ENCODE data around the gene ST7.
A peak's percentile ranks its signal among the peaks of the same experiment; 100 is the strongest.
"Not testable (repeated sequence)": the region's sequence is repeated elsewhere in the genome, so short reads cannot be mapped to it uniquely, and the experiment has no call there.

The ST7 gene

GRCh38 chr7:116953372-116953905 is at the start of gene ST7:
ST7 (plus strand) TSS chr7:116953501; CDS start chr7:116953541, 40 bp downstream.
- peak; percentile 55 for DNase-seq (ENCODE audit: low read depth)

GRCh38 chr7:116906391-116906790 is 46.9 kb upstream of the ST7 start:
- DNase-seq (ENCODE audit: low read depth), result no peak

DNA sequence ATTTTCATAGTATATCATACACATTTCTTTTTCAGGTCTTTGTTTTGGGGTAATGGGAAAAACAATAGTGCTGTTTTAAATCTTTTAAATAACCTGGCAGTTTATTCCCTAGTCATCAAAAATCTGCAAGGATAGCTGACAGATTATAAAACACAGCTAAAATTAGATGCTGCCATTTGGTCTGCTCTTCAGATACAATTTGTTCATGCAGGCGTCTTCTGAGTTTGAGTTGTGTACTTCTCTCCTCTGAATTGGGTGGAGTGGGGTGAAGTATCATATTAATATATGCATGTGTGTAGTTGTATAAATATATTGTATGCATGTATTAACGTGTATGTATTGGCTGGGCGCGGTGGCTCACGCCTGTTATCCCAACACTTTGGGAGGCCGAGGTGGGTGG is 42.9 kb upstream of the ST7 start:
- DNase-seq (ENCODE audit: low read depth), result no peak

DNA sequence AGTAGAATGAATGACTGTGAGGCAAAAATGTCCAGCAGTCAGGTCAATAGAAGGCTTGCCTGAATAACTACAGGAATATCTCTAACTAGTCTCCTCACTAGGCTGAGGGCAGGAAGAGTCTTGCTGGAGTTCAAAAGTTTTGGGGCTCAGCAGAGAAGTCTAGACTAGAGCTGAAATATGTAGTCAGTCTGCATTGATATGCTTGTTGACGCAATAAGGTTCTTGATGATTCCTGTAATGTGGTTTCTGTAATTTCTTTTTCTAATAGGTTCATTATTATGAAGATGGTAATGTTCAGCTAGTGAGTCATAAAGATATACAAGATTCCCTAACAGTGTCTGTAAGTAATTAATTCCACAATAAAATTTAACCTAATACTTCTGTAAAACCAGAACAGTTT is 41.5 kb upstream of the ST7 start:
- no peak for DNase-seq (ENCODE audit: low read depth)

DNA sequence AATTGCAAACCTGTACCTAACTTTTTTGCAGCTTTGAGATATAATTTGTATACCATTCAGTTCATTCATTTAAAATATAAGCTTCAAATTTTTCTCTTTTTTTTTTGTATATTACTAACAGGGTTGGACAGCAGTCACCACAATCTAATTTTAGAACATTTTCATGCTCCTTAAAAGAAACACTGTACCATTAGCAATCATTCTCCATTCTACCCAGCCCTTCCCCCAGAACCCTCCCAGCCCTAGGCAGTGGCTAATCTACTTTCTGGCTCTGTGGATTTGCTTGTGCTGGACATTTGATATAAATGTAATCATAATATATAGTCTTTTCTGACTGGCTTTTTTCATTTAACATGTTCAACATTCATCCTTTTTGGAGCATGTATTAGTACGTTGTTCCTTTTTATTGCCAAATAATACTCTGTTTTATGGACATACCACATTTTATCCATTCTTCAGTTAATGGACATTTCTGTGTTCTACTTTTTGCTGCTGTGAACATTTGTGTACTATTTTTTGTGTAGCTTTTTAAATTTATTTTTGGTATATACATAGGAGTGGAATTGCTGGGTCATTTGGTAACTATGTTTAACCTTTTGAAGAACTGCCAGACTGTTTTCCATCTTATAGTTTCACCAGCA is 40.9 kb upstream of the ST7 start:
- DNase-seq (ENCODE audit: low read depth), result no peak

DNA sequence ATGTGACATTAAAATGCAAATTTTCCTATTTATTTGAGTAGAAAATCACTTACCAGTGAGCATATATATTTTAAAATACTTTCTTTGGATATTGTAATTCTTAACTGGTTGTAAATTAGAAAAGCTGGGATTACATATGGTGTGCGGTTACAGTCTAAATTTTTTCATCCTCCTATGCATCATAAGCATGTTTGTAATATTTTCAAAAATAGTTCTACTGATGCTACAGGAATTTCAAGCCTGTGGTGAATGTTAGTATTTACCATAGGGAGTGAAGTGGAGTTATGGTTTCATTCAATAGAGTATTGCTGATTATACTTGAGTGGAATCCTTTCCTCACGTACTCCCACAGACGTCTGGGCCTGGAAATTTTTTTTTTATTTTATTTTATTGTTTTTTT is 34.6 kb upstream of the ST7 start:
- no peak for DNase-seq (ENCODE audit: low read depth)

- no peak for DNase-seq (ENCODE audit: low read depth)
These were observed 32.9 kb upstream of the ST7 start for GRCh38 chr7:116920359-116920758.

- no peak for DNase-seq (ENCODE audit: low read depth)
These were observed 30.8 kb upstream of the ST7 start for GRCh38 chr7:116922545-116922944.

- no peak for DNase-seq (ENCODE audit: low read depth)
These were observed 28.6 kb upstream of the ST7 start for GRCh38 chr7:116924741-116925140.

DNA sequence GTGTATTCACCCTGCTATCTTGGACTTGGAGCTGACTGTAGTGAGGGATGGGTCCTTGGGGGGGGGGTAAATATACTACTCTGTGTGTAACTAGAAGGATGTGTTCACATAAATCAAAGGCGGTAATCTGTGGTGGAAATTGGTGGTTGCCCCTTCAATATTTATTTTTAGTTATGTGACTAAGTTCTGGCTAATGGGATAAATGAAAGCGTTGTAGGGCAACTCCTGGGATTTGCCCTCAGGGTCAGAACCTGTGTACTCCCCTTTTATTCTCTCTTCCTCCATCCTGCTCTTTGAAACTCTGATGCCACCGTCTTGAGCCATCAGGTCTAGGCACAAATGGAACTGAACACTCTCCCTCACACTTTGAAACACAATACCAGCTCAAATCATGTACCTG is 24.3 kb upstream of the ST7 start:
- no peak for DNase-seq (ENCODE audit: low read depth)

DNA sequence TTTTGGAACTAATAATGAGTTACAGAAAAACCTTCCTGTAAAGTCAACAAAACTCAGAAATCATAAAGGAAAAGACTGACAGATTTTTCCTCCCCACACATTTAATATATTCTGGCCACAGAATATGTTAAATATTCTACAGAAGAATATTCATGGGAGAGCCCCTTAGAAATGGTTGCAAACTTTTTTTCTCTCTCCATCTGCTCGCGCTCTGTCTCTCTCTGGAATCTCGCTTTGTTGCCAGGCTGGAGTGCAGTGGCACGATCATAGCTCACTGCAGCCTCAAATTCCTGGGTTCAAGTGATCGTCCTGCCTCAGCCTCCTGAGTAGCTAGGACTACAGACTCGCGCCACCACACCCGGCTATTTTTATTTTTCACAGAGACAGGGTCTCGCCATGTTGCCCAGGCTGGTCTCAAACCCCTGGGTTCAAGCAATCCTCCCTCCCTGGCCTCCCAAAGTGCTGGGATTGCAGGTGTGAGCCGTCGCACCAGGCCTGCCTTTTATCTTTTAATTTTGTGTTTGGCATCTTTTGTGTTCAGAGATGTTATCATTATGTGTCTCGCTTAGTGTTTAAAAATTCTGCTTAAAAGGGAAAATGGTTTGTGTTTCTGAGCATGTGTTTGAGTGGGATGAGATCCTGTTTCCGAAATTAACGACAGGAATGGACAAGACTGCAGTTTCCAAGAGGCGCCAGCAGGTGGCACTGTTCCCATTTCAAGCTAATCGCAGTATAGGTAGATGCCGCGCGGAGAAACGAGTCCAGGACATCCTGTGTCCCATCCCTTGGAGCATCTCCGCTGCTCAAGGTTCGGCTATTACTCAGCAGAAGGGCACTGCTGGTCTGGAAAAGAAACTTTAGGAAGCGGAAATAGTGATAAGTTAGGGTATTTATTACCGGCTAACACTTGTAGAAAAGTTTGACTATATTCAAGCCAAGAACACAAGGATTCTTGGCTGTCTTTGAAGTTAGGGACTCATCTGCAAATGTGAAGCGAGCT is 23.1 kb upstream of the ST7 start:
- peak; percentile 63 for DNase-seq (ENCODE audit: low read depth)

DNA sequence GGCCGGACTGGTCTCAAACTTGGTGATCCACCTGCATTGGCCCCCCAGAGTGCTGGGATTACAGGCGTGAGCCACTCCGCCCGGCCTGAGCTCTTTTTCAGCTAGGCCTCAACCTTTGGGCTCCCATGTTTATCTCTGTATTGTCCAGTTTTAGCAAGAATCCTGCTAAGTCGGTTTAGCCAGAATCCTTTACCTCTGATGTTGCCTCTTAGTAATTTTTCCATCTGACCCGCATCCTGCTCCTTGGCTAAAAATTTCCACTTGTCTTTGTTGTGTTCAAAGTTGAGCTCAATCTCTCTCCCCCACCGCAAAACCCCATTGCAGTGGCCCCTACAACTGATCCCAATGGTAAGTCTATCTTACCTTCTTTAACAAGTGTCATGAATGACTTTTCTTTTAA is 20.7 kb upstream of the ST7 start:
- DNase-seq (ENCODE audit: low read depth), result no peak

DNA sequence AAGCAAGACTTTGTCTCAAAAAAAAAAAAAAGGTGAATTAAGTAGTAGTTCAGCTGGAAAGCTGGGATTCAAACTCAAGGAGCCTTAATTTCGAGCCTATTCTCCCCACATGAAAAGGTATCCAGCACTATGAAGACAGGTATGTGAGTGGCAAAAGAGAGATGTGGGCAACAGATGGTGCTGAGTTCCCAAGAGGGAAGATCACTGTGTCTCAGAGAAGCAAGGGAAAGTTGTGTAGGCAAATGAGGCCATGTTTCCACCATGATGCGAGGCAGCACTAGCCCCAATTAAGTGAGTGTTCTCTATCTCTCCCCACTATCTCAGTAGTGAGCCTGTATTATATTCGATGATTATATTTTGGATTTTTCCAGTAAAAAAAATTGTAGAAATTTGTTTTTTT is 19.8 kb upstream of the ST7 start:
- no peak for DNase-seq (ENCODE audit: low read depth)

- no peak for DNase-seq (ENCODE audit: low read depth)
These were observed 18.7 kb upstream of the ST7 start for GRCh38 chr7:116934580-116934979.

DNA sequence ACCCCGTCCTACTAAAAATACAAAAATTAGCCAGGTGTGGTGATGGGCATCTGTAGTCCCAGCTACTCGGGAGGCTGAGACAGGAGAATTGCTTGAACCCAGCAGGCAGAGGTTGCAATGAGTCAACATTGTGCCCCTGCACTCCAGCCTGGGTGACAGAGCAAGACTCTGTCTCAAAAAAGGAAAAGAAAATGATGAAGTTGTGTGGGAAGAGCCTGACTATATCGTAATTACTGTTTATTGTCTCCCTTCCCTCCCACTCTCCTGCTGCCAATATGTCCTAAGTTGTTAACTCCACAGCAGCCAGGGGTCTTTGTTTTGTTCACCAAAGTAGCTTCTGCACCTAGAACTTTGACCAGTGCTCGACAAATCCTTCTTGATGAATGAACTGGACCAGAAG is 16.5 kb upstream of the ST7 start:
- not testable (repeated sequence) for DNase-seq (ENCODE audit: low read depth)

GRCh38 chr7:116938678-116939077 is 14.6 kb upstream of the ST7 start:
- DNase-seq (ENCODE audit: low read depth), result no peak

DNA sequence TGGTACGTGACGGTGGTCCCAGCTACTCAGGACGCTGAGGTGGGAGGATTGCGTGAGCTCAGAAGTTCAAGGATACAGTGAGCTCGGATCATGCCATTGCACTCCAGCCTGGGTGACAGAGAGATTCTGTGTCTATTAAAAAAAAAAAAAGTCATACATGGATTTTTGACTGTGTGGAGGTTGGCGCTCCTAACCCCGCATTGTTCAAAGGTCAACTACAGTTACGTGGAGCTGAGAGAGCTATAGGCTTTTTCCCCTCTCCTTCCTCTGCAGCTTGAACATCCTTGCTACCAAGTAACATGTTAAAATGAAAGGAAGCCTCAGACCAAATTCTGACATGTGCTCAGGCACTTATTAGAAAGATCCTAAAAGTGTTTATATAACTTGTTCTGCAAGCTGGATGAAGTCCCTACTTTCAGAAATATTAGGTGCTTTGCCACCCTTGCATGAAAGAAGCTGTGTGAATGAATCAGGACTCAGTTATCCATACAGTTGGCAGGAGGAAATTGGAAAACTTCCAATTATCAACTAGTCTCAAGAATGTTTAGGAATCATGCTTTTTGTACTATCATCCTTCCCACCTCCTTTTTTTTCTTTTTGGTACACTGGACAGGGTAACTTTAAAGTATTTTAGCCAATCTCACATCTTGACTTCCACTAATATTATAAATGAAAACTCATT is 12.5 kb upstream of the ST7 start:
- DNase-seq (ENCODE audit: low read depth), result no peak

- DNase-seq (ENCODE audit: low read depth), result no peak
These were observed 10.8 kb upstream of the ST7 start for GRCh38 chr7:116942504-116942903.

DNA sequence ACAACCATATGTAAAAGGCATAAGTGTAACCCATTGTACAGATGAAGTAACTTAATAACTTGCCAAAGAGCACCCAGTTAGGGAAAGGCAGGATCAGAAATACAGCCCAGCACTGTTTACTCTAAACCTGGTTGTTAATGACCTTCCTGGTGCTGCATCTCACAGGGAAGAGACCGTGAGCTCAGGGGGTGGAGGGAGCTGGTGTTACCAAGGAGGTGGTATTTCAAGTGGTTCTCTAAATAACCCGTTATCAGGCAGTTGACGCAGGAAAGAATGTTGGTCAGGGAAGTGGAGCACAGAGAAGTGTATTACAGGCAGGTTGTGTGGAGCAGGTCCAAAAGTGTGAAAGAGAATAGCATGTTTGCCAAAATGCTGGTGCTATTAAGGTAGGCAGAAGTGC is 4.4 kb upstream of the ST7 start:
- DNase-seq (ENCODE audit: low read depth), result no peak

- DNase-seq (ENCODE audit: low read depth), result no peak
These were observed 3.1 kb upstream of the ST7 start for GRCh38 chr7:116949941-116950801.

- DNase-seq (ENCODE audit: low read depth), result no peak
These were observed 2.4 kb upstream of the ST7 start for GRCh38 chr7:116950889-116951351.

Data from activated T-cell treated with anti-CD3 and anti-CD28 coated beads for 24 hours (primary cell).